ENCODE data around the gene ZNF200.
"Not testable (repeated sequence)": the region's sequence is repeated elsewhere in the genome, so short reads cannot be mapped to it uniquely, and the experiment has no call there.

ZNF200 gene

GRCh38 chr16:3234857-3235561 lies at the start of gene ZNF200:
Gene ZNF200, minus strand, starts transcription at chr16:3235158. Its CDS starts 1,403 bp downstream, at chr16:3233755.
- peak; percentile 75 to 90 (median 83) for DNase-seq

- no peak for DNase-seq
Observed at GRCh38 chr16:3283543-3284447, 48.8 kb upstream of the ZNF200 start.

- DNase-seq, result peak; percentile 75 to 88 (median 83)
Observed at GRCh38 chr16:3282730-3283542, 48.0 kb upstream of the ZNF200 start, which contains the start of gene ZNF263. Gene ZNF263, plus strand, starts transcription at chr16:3283491. Its CDS starts 328 bp downstream, at chr16:3283819.

- no peak for DNase-seq
Observed at GRCh38 chr16:3282103-3282729, 47.3 kb upstream of the ZNF200 start.

- DNase-seq, result no peak
Observed at GRCh38 chr16:3281222-3281820, 46.4 kb upstream of the ZNF200 start.

GRCh38 chr16:3276679-3277078 lies 41.7 kb upstream of the ZNF200 start:
- DNase-seq, result no peak

GRCh38 chr16:3274947-3275346 lies 40.0 kb upstream of the ZNF200 start:
- DNase-seq, result no peak

- no peak for DNase-seq
Observed at GRCh38 chr16:3274490-3274889, 39.5 kb upstream of the ZNF200 start.

GRCh38 chr16:3271281-3271680 lies 36.3 kb upstream of the ZNF200 start:
- not testable (repeated sequence) for DNase-seq

GRCh38 chr16:3270718-3271117 lies 35.8 kb upstream of the ZNF200 start:
- not testable (repeated sequence) for DNase-seq

GRCh38 chr16:3268294-3268693 lies 33.3 kb upstream of the ZNF200 start:
- DNase-seq, result no peak

- DNase-seq, result no peak
Observed at GRCh38 chr16:3266873-3267537, 32.0 kb upstream of the ZNF200 start.

- DNase-seq, result peak; percentile 91 to 94 (median 93)
Observed at GRCh38 chr16:3264137-3265036, 29.4 kb upstream of the ZNF200 start.

- DNase-seq, result no peak
Observed at GRCh38 chr16:3262517-3262916, 27.6 kb upstream of the ZNF200 start.

- no peak for DNase-seq
Observed at GRCh38 chr16:3259836-3260235, 24.9 kb upstream of the ZNF200 start.

- DNase-seq, result no peak
Observed at GRCh38 chr16:3256866-3257465, 22.0 kb upstream of the ZNF200 start.

GRCh38 chr16:3256146-3256865 lies 21.3 kb upstream of the ZNF200 start, which contains the start of gene MEFV:
Gene MEFV, minus strand, starts transcription at chr16:3256633. Its CDS starts 46 bp downstream, at chr16:3256587.
- DNase-seq, result no peak

- DNase-seq, result no peak
Observed at GRCh38 chr16:3254309-3254708, 19.4 kb upstream of the ZNF200 start.

- DNase-seq, result no peak
Observed at GRCh38 chr16:3252967-3253366, 18.0 kb upstream of the ZNF200 start.
